SU-DHL-6 (cell line): Measurements from ENCODE around the gene AQP12B.
"Not testable (repeated sequence)": the region's sequence is repeated elsewhere in the genome, so short reads cannot be mapped to it uniquely, and the experiment has no call there.

Experiments used
- H2AFZ ChIP-seq: fragments of 200-600 bp; sonication (generic); 2 replicates; pipeline ENCODE4 v1.6.1; 2014; ENCODE audit warnings: low read depth, mild to moderate bottlenecking, moderate library complexity, mixed read lengths, antibody characterized with exemption, low read length; ENCODE audit not compliant: severe bottlenecking
- H3F3A ChIP-seq: fragments of 200-600 bp; shearing (Covaris generic); 2 replicates; pipeline ENCODE4 v1.6.0; 2016; ENCODE audit warnings: antibody characterized with exemption, mild to moderate bottlenecking; ENCODE audit not compliant: insufficient read depth
- H3K27ac ChIP-seq: fragments of 200-600 bp; sonication (generic); 2 replicates; pipeline ENCODE4 v1.5.1; 2016; ENCODE audit warnings: low read depth, mild to moderate bottlenecking, low read length, moderate library complexity, mixed read lengths
- H3K27me3 ChIP-seq: fragments of 200-600 bp; sonication (generic), shearing (Covaris generic); 2 replicates; pipeline ENCODE4 v1.6.0; 2014; ENCODE audit warnings: mild to moderate bottlenecking, low read length
- H3K36me3 ChIP-seq: fragments of 200-600 bp; sonication (generic); 2 replicates; pipeline ENCODE4 v1.6.1; 2014; ENCODE audit warnings: mild to moderate bottlenecking, low read length, mixed read lengths
- H3K4me2 ChIP-seq: fragments of 300-600, 200-600 bp; shearing (Covaris generic), sonication (generic); 2 replicates; pipeline ENCODE4 v1.6.0; 2014; ENCODE audit warnings: low read length, low read depth, mild to moderate bottlenecking; ENCODE audit not compliant: poor library complexity, severe bottlenecking
- H3K4me3 ChIP-seq: fragments of 200-600 bp; sonication (generic); 2 replicates; pipeline ENCODE4 v1.5.1; 2014; ENCODE audit warnings: antibody characterized with exemption, low read length, mild to moderate bottlenecking, mixed read lengths; ENCODE audit not compliant: insufficient read depth, poor library complexity, severe bottlenecking
- H3K79me2 ChIP-seq: fragments of 200-600 bp; sonication (generic); 2 replicates; pipeline ENCODE4 v1.6.1; 2014; ENCODE audit warnings: mild to moderate bottlenecking, low read length, moderate library complexity; ENCODE audit not compliant: insufficient read depth
- H3K9ac ChIP-seq: fragments of 200-600 bp; sonication (generic); 2 replicates; pipeline ENCODE4 v1.7.0; 2014; ENCODE audit warnings: mild to moderate bottlenecking, low read length
- H3K9me2 ChIP-seq: fragments of 200-600 bp; sonication (generic); replicated peaks from 2 replicates; pipeline ENCODE4 v1.6.1; 2014; ENCODE audit warnings: low read length; ENCODE audit not compliant: insufficient read depth
- H3K9me3 ChIP-seq: fragments of 200-600 bp; sonication (generic); 2 replicates; pipeline ENCODE4 v1.6.1; 2014; ENCODE audit warnings: low read length, mixed read lengths; ENCODE audit not compliant: insufficient read depth
- H4K20me1 ChIP-seq: fragments of 200-600 bp; sonication (generic); 2 replicates; pipeline ENCODE4 v1.6.1; 2014; ENCODE audit warnings: low read depth, mild to moderate bottlenecking, antibody characterized with exemption, low read length, moderate library complexity, mixed read lengths
- CTCF ChIP-seq: fragments of 200-600 bp; sonication (generic); IDR thresholded peaks from one replicate; pipeline ENCODE4 v1.5.1; 2017; ENCODE audit warnings: antibody characterized with exemption, mild to moderate bottlenecking, low read length, moderate library complexity; ENCODE audit not compliant: insufficient read depth, poor library complexity, severe bottlenecking
- EZH2phosphoT487 ChIP-seq: fragments of 200-600 bp; sonication (generic), shearing (Covaris generic); conservative IDR thresholded peaks from 2 replicates; pipeline ENCODE4 v1.6.1; 2018; ENCODE audit warnings: mild to moderate bottlenecking, antibody characterized with exemption, low read length, moderate library complexity, mixed read lengths

Gene AQP12B

GRCh38 chr2:240682431-240683224 is at the start of gene AQP12B:
TSS of gene AQP12B (minus strand) at chr2:240682885. CDS start at chr2:240682837, 48 bp downstream.
- not testable (repeated sequence) for H3F3A ChIP-seq, H3K4me3 ChIP-seq

GRCh38 chr2:240732184-240732583 is 49.5 kb upstream of the AQP12B start:
- Histone ChIP-seq H3K27ac (no peak overlapping the region), H3K4me3 (no peak overlapping the region), H3K9me2 (no peaks in the 10 kb centered on the region), H2AFZ (no peak overlapping the region), H3K4me2 (no peak overlapping the region), H3K36me3 (no peaks in the 10 kb centered on the region), H3K9ac (no peak overlapping the region), H3K79me2 (no peaks in the 10 kb centered on the region), H4K20me1 (no peaks in the 10 kb centered on the region), H3K9me3 (no peaks in the 10 kb centered on the region), H3K27me3 (no peaks in the 10 kb centered on the region), H3F3A (no peaks in the 10 kb centered on the region)
- no peak for TF ChIP-seq CTCF
- TF ChIP-seq EZH2phosphoT487: no peak

More at GRCh38 chr2:240682431-240683224, at the start of gene AQP12B:
- not testable (repeated sequence) for H3K4me2 ChIP-seq, H3K9me2 ChIP-seq, H3K27ac ChIP-seq, H3K27me3 ChIP-seq, H3K36me3 ChIP-seq, H3K79me2 ChIP-seq, H3K9me3 ChIP-seq, H4K20me1 ChIP-seq, H2AFZ ChIP-seq, H3K9ac ChIP-seq

- Histone ChIP-seq H2AFZ (no peak overlapping the region), H3K9ac (no peak overlapping the region), H3F3A (no peaks in the 10 kb centered on the region), H3K9me2 (no peaks in the 10 kb centered on the region), H4K20me1 (no peaks in the 10 kb centered on the region), H3K27ac (no peak overlapping the region), H3K4me3 (no peak overlapping the region), H3K4me2 (no peak overlapping the region), H3K36me3 (no peaks in the 10 kb centered on the region), H3K79me2 (no peaks in the 10 kb centered on the region), H3K9me3 (no peaks in the 10 kb centered on the region), H3K27me3 (no peaks in the 10 kb centered on the region)
- no peak for TF ChIP-seq CTCF
- no peak for TF ChIP-seq EZH2phosphoT487
These were observed 48.5 kb upstream of the AQP12B start for GRCh38 chr2:240731178-240731545.

GRCh38 chr2:240730501-240731177 is 48.0 kb upstream of the AQP12B start:
- no peak overlapping the region for H3K4me2 ChIP-seq
- H3K9me2 ChIP-seq: no peaks in the 10 kb centered on the region
- no peak overlapping the region for H2AFZ ChIP-seq
- H3K27ac ChIP-seq: no peak overlapping the region
- no peak overlapping the region for H3K9ac ChIP-seq
- TF ChIP-seq EZH2phosphoT487: no peak
- no peak for TF ChIP-seq CTCF
- H3K79me2 ChIP-seq: no peaks in the 10 kb centered on the region
- H3K4me3 ChIP-seq: no peak overlapping the region
- H4K20me1 ChIP-seq: no peaks in the 10 kb centered on the region
- H3F3A ChIP-seq: no peaks in the 10 kb centered on the region
- no peaks in the 10 kb centered on the region for H3K27me3 ChIP-seq
- no peaks in the 10 kb centered on the region for H3K9me3 ChIP-seq
- no peaks in the 10 kb centered on the region for H3K36me3 ChIP-seq
